Motor neuron (in vitro differentiated cells): ENCODE results near the gene MX2. TPM values are rescaled to one million over a fixed set of nuclear protein-coding genes. Genes with fewer than 3 reads are reported as not detected.
"Not testable (repeated sequence)": the region's sequence is repeated elsewhere in the genome, so short reads cannot be mapped to it uniquely, and the experiment has no call there.

Experiments used
- ATAC-seq, 8 experiments: fragments of 200-7000 bp; cut with Tn5 transposase; replicated peaks in 6 of 8; 2 replicates each; pipeline ENCODE4 v1.8.0; 2021; ENCODE audit warnings: mild to moderate bottlenecking in 8 of 8, moderate library complexity in 8 of 8
- H3K27ac ChIP-seq, 2 donors: fragments of 250-450 bp; sonication (Bioruptor Pico); 2 replicates each; pipeline ENCODE4 v1.9.0; 2021; ENCODE audit warnings: antibody characterized with exemption in 2 of 2, mild to moderate bottlenecking in 2 of 2, moderate library complexity in 1 of 2
- H3K4me1 ChIP-seq, 2 donors: fragments of 250-450 bp; sonication (Bioruptor Pico); replicated peaks in 1 of 2; 2 replicates each; pipeline ENCODE4 v1.6.1; 2021; ENCODE audit warnings: antibody characterized with exemption in 2 of 2, mild to moderate bottlenecking in 2 of 2, moderate library complexity in 1 of 2
- H3K4me3 ChIP-seq, 5 donors: fragments of 250-450 bp; sonication (Bioruptor Pico); 2 replicates each; pipeline ENCODE4 v1.9.0; 2021; ENCODE audit warnings: antibody characterized with exemption in 5 of 5, mild to moderate bottlenecking in 5 of 5, moderate library complexity in 4 of 5
- WGBS, 10 experiments: fragments of 450-650 bp; shearing (Covaris generic); methylation state at CpG; one replicate each; pipeline ENCODE4 v1.0.0; 2022; 5-methylcytosine and 5-hydroxymethylcytosine counted together
- in situ Hi-C, 9 experiments: fragments of 400-800 bp; cut with MboI; loops; one replicate each; pipeline ENCODE4 v1.15.0; 2021; ENCODE audit warnings: low sequenced_read_pairs in 9 of 9, low pct_unique_long_range_greater_than_20kb in 2 of 9; ENCODE audit not compliant: unreplicated experiment in 9 of 9
- total RNA-seq, 8 experiments: library from RNA; unstranded; fragments of 300-600 nt; gene quantifications; 2 replicates each; pipeline versions ENCODE4 v1.2.3 to v1.2.4, GENCODE V29; 2022

MX2 gene
- total RNA-seq, 8 experiments from 2014 or later = 0.16 to 10.1 (median 1.3) TPM

DNA sequence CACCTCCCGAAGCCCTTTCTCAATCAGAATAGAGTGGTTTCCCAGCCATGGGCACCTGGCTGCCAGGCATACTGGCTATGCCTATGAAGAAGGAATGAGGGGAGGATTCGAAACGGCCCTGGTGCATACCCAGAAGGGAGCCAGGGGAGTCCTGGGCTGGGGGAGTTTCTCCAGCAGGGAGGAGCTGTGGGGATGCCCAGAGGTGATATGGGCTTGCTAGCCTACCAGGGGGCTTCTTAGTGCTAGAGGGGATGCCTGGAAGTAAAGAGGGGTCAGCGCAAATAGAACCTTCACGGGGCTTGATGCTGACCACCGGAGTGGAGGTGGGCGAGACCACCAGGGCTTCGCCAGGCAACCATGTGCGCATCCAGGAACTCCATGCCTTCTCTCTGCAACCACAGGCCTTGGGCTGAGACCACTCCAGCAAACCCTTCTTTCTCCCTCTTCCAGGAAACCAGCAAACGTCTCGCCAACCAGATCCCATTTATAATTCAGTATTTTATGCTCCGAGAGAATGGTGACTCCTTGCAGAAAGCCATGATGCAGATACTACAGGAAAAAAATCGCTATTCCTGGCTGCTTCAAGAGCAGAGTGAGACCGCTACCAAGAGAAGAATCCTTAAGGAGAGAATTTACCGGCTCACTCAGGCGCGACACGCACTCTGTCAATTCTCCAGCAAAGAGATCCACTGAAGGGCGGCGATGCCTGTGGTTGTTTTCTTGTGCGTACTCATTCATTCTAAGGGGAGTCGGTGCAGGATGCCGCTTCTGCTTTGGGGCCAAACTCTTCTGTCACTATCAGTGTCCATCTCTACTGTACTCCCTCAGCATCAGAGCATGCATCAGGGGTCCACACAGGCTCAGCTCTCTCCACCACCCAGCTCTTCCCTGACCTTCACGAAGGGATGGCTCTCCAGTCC is 46.0 kb downstream of the MX2 start:
- no peak for ATAC-seq
- no peak overlapping the region for H3K4me3 ChIP-seq
- WGBS, 10 experiments = 45 to 100% (median 83%) methylated on average over 2 to 15 of the region's 24 CpGs; no CpG with 5 or more reads in 3 of the 10 experiments

DNA sequence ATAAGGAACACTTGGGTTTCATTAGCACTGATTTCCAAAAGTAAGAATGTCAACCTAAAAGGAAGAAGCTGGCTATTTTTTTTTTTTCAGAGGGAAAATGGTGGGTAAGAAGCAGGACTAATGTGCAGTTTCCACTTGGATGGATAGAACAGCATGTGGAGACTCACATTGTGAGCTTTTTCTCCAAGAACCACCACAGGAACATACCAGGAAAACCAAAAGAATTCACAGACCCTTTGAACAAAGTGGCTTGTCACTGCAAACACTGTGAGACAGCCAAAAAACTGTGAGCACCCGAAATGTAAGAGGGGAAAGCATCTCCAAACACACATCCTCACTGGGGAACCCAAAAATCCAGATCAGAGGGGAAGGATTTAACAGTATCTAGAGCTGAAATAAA is 48.5 kb downstream of the MX2 start:
- Histone ChIP-seq H3K4me1 (peaks cover 0 to 12% of the 10 kb centered on the region in 2 donors), H3K4me3 (no peak overlapping the region), H3K27ac (no peak overlapping the region)
- no peak for ATAC-seq
- in situ Hi-C loops = loop anchor here in 1 of 9 experiments (25.0 kb wide), 1 partner anchor 123 kb away; no protein-coding TSS in a partner anchor
- 0 to 86% (median 29%) methylated on average over 1 of the region's 1 CpG; no CpG with 5 or more reads in 3 of the 10 experiments for WGBS, 10 experiments

More for the DNA sequence above, 46.0 kb downstream of the MX2 start:
- Histone ChIP-seq H3K27ac (no peak overlapping the region), H3K4me1 (peaks cover 4 to 18% of the 10 kb centered on the region in 2 donors)
- in situ Hi-C loops = loop anchor here in 1 of 9 experiments (25.0 kb wide), 1 partner anchor 120 kb away; no protein-coding TSS in a partner anchor

DNA sequence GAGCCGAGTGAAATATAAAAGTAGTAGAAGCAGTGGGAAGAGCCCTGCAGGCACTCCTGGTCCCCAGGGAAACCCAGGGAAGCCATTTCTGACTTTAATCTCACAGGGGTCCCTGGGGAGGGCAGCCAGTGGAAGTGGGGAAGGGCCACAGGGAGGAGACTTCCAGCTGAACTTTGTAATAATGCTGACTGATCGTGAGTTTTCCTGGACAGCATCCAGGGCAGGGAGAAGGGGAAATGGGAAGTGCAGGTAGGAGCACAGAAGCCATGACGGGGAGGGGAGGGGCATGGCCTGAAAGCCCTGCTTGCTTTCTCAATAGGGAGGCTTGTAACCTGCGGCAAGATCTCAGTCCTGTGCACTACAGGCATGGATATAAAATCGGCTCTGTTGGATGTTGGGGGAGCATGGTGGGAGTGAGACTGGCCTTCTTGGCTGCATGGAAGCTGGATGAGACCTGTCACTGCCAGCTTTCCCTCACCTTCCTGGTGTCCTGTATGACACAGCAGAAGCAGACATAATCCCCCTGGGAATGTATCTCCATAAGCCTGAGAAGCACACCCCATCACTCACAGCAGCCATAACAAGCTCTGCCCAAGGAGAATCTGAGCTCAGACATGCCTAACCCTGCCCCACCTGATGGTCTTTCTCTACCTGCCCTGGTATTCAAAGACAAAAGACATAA is 49.1 kb downstream of the MX2 start:
- Histone ChIP-seq H3K4me1 (peaks cover 0 to 12% of the 10 kb centered on the region in 2 donors), H3K27ac (no peak overlapping the region), H3K4me3 (no peak overlapping the region)
- WGBS, 10 experiments = 10 to 33% (median 17%) methylated on average over 1 to 2 of the region's 5 CpGs; no CpG with 5 or more reads in 7 of the 10 experiments
- ATAC-seq = peak in 4 of 8 experiments; percentile 48 to 85 (median 80)
- in situ Hi-C loops = loop anchor here in 1 of 9 experiments (25.0 kb wide), 1 partner anchor 124 kb away; no protein-coding TSS in a partner anchor

DNA sequence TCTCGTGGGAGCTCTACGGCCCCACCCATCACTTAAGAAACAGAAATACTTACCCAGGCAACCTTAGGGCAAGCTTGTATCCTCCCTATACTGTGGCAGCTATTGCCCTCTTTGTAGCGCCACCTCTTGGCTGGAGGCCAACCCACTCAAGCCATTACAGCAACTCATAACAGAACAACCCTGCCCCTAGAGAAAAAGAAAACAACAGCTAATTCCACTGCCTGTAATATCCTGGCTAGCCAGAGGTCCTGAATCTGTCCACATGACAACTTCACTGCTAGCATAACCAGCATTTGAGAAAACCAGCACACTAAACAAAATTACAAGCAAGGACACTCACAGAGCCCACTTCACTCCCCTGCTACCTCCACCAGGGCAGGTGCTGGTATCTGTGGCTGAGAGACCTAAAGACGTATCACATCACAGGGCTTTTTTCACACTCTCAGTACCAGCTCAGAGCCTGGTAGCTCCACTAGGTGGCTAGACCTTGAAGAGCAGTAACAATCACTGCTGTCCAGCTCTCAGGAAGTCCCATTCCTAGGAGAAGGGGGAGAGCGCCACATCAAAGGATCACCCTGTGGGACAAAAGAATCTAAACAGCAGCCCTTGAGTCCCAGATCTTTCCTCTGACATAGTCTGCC is 49.7 kb downstream of the MX2 start:
- Histone ChIP-seq H3K4me1 (peaks cover 0 to 12% of the 10 kb centered on the region in 2 donors), H3K27ac (no peak overlapping the region), H3K4me3 (no peak overlapping the region)
- ATAC-seq = peak in 6 of 8 experiments; percentile 44 to 91 (median 55)
- WGBS, 10 experiments = 40 to 100% (median 77%) methylated on average over 1 to 4 of the region's 5 CpGs; no CpG with 5 or more reads in 2 of the 10 experiments
- in situ Hi-C loops = loop anchor here in 1 of 9 experiments (25.0 kb wide), 1 partner anchor 124 kb away; no protein-coding TSS in a partner anchor

DNA sequence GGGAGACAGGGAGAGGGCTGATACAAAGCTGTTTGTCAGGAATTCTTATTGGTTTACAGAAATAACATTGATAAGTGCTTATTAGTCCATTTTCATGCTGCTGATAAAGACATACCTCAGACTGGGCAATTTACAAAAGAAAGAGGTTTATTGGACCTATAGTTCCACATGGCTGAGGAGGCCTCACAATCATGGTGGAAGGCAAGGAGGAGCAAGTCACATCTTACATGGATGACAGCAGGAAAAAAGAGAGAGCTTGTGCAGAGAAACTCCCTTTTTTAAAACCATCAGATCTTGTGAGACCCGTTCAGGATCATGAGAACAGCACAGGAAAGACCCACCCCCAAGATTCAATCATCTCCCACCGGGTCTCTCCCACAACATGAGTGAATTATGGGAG is 55.7 kb downstream of the MX2 start:
- H3K4me1 ChIP-seq = peaks cover 15 to 18% of the 10 kb centered on the region in 2 donors
- not testable (repeated sequence) for H3K4me3 ChIP-seq, ATAC-seq, H3K27ac ChIP-seq
- in situ Hi-C loops = loop anchor here in 1 of 9 experiments (25.0 kb wide), 1 partner anchor 130 kb away; no protein-coding TSS in a partner anchor
- 63 to 86% (median 76%) methylated on average over 1 to 2 of the region's 2 CpGs; no CpG with 5 or more reads in 6 of the 10 experiments for WGBS, 10 experiments

DNA sequence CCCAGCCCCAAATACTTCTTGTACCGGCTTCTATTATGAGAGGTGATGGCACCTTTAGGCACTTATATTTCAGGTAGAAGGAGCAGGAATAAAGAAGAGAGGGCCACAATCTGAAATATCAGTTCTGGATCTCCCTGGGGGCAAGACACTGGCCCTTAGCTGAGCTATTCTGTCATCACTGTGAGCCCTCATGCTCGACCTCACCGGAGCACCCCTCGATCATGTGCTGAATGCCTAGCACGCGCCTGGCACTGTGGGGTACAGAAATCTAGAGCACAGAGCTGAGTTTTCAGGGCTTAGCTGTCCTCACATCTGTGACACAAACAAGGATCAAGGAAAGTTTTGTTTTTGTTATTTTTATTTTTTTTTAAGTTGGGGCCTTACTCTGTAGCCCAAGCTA is 56.6 kb downstream of the MX2 start:
- Histone ChIP-seq H3K4me3 (no peak overlapping the region), H3K4me1 (peaks cover 15 to 18% of the 10 kb centered on the region in 2 donors), H3K27ac (no peak overlapping the region)
- in situ Hi-C loops = loop anchor here in 1 of 9 experiments (25.0 kb wide), 1 partner anchor 131 kb away; no protein-coding TSS in a partner anchor
- 77 to 100% (median 87%) methylated on average over 1 to 6 of the region's 6 CpGs; no CpG with 5 or more reads in 5 of the 10 experiments for WGBS, 10 experiments
- no peak for ATAC-seq

DNA sequence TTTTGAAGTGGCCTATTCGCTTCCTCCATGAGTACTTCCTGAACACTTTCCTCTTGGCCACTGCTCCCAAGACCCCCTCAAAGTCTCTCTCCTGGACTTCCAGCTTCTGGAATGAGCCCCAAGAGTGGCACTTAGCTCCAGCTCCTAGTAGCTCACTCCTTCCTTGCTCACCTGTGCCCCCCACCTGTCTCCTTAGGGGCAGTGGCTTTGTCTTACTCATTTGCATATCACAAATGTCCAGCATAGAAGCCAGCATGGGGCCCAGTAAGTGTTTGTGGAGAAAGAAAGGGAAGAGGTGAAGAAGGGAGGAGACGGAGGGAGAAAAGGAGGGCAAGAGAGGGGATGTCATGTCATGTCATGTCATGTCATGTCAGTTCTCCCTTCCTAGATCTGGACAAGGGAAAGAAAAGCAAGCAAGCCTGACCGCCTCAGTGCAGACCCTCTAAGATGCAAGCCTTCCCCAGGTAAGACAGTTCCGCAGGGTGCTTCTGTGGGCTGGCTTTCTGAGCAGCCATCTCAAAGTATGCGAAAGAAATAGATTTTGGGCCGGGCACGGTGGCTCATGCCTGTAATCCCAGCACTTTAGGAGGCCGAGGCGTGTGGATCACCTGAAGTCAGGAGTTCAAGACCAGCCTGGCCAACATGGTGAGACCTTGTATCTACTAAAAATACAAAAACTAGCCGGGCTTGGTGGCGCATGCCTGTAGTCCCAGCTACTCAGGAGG is 57.3 kb downstream of the MX2 start:
- H3K27ac ChIP-seq = no peak overlapping the region

DNA sequence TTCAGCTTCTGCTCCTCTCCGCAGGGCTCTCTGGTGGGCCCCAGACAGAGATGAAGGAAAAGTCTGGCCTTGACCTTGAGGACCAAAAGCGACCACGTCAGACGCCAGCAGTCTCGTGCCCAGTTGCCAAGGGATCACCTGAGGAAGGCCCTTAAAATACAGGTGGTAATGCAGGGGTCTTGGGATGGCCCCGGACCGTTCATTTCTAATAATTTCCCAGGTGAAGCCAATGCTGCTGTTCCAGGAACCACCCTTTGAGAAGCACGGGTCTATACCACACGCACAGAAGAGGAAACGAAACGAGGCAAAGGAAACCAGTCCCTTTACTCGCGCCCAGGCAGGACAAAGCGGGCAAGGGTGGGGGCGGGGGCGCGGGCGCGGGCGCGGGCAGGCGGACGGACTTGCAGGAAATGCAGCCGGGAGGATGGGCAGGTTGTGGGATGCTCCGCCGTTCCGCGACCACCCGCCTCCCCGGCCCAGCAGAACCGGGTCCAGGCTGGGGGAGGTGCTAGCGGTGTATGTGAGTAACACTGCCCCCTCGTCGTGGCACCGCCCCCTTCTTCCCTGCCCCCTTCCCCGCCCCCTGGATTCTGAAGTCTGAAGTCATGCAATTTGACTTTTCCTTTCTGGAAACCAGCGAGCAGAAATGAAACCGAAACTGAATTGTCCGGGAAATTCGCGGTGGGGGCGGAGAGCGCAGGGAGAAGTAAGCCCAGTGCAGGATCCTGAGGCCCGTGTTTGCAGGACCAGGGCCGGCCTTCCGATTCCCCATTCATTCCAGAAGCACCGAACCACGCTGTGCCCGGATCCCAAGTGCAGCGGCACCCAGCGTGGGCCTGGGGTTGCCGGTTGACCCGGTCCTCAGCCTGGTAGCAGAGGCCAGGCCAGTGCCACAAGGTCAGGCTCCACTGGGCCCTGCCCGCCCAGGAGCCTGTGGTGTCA is 58.4 kb downstream of the MX2 start:
- in situ Hi-C loops = loop anchor here in 1 of 9 experiments (25.0 kb wide), 1 partner anchor 133 kb away; no protein-coding TSS in a partner anchor
- 0 to 90% (median 21%) methylated on average over 1 to 9 of the region's 54 CpGs; no CpG with 5 or more reads in 3 of the 10 experiments for WGBS, 10 experiments
- H3K27ac ChIP-seq = peak overlapping the region in 1 of 2 donors; percentile 80
- peak overlapping the region; percentile 12 to 43 (median 36) for H3K4me3 ChIP-seq
- peaks cover 15 to 18% of the 10 kb centered on the region in 2 donors for H3K4me1 ChIP-seq
- ATAC-seq = peak; percentile 85 to 93 (median 88)

More for the DNA sequence above, 57.3 kb downstream of the MX2 start:
- no peak overlapping the region for H3K4me3 ChIP-seq
- ATAC-seq = no peak
- in situ Hi-C loops = loop anchor here in 1 of 9 experiments (25.0 kb wide), 1 partner anchor 132 kb away; no protein-coding TSS in a partner anchor
- WGBS, 10 experiments = 93 to 100% (median 96%) methylated on average over 1 to 5 of the region's 11 CpGs; no CpG with 5 or more reads in 4 of the 10 experiments
- peaks cover 15 to 18% of the 10 kb centered on the region in 2 donors for H3K4me1 ChIP-seq

DNA sequence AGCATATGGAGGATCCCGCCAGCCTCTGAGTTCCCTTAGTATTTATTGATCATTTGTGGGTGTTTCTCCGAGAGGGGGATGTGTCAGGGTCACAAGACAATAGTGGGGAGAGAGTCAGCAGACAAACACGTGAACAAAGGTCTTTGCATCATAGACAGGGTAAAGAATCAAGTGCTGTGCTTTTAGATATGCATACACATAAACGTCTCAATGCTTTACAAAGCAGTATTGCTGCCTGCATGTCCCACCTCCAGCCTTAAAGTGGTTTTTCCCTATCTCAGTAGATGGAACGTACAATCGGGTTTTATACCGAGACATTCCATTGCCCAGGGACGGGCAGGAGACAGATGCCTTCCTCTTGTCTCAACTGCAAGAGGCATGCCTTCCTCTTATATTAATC is 59.2 kb downstream of the MX2 start:
- Histone ChIP-seq H3K4me3 (peak overlapping the region in 3 of 5 donors; percentile 36 to 43 (median 38)), H3K4me1 (peaks cover 15 to 20% of the 10 kb centered on the region in 2 donors), H3K27ac (peak overlapping the region in 1 of 2 donors; percentile 80)
- ATAC-seq = peak in 7 of 8 experiments; percentile 5 to 53 (median 30)
- no CpG with 5 or more reads among the region's 8 CpGs for WGBS, 10 experiments
- in situ Hi-C loops = loop anchor here in 1 of 9 experiments (25.0 kb wide), 1 partner anchor 134 kb away; no protein-coding TSS in a partner anchor

DNA sequence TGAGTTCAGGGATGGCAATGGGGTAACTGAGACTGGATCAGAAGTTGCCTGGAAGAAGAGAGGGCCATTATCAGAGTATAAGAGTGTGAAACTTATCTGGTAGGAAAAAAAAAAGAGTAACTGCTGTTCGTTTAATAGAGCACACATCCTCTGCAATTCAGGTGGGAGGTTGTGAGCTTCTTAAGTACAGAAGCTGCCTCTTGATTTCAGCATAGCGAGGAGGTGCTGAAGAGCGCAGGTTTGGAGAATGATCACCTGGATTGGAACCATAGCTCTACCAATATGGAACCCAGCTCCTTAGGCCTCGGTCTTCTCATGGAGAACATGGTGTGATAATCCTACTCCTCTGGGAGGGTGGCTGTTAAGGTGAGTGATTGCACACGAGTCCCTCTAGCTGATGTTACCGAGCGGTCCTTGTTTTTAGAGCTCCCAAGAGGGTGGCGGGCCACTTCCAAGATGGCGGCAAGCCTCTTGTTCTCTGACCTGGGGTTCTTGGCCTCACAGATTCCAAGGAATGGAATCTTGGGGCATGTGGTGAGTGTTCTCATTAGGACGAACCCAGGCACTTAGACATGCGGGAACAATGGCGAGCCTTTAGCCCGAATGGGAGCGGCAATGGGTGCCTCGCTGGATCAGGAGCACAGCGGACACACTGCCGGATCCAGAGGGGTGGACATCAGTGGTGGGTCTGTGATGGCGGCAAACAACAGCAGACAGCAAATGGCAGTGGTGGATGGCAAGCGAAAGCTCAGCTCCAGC is 60.9 kb downstream of the MX2 start:
- Histone ChIP-seq H3K4me1 (peaks cover 18 to 24% of the 10 kb centered on the region in 2 donors), H3K4me3 (no peak overlapping the region), H3K27ac (no peak overlapping the region)
- no peak for ATAC-seq
- in situ Hi-C loops = loop anchor here in 1 of 9 experiments (25.0 kb wide), 1 partner anchor 135 kb away; no protein-coding TSS in a partner anchor
- 80 to 100% (median 99%) methylated on average over 1 to 12 of the region's 19 CpGs for WGBS, 10 experiments
